WTC11 (cell line): ENCODE data around the gene SVEP1. TPM values are rescaled to one million over a fixed set of nuclear protein-coding genes. Genes with fewer than 3 reads are reported as not detected.

Experiments
- ATAC-seq: fragments of 200-7000 bp; cut with Tn5 transposase; 2 replicates; pipeline ENCODE4 v1.10.0; 2021; ENCODE audit warnings: mild to moderate bottlenecking, moderate library complexity
- CTCF ChIA-PET: fragments of 300-600 bp; sonication (Branson Sonifier 250); formaldehyde crosslinking; loops from one replicate; lab custom pipeline; 2021; ENCODE audit warnings: antibody characterized with exemption; lab: Charles Lee
- POLR2A ChIA-PET: fragments of 350-600 bp; sonication (Branson Sonifier 250); formaldehyde crosslinking; loops from one replicate; lab custom pipeline; 2021; ENCODE audit warnings: antibody characterized with exemption; lab: Charles Lee
- DNase-seq: peaks from one replicate; pipeline ENCODE4 v3.0.0; 2021; ENCODE audit warnings: low spot score
- H3K27ac Mint-ChIP-seq: 2 replicates; pipeline ENCODE4 v1.8.0; 2021; ENCODE audit warnings: mixed read lengths
- H3K27me3 Mint-ChIP-seq: 2 replicates; pipeline ENCODE4 v1.8.0; 2021; ENCODE audit warnings: low read depth, mild to moderate bottlenecking, moderate library complexity, mixed read lengths
- H3K36me3 Mint-ChIP-seq: 2 replicates; pipeline ENCODE4 v1.8.0; 2021; ENCODE audit warnings: mixed read lengths
- H3K4me1 Mint-ChIP-seq: 2 replicates; pipeline ENCODE4 v1.8.0; 2022; ENCODE audit warnings: mixed read lengths
- H3K4me3 Mint-ChIP-seq: 2 replicates; pipeline ENCODE4 v1.8.0; 2021; ENCODE audit warnings: mild to moderate bottlenecking, moderate library complexity, mixed read lengths
- H3K9me3 Mint-ChIP-seq: 2 replicates; pipeline ENCODE4 v1.8.0; 2021; ENCODE audit warnings: mixed read lengths
- CREM ChIP-seq: sonication (generic); formaldehyde crosslinking; IDR thresholded peaks from 2 replicates; pipeline ENCODE4 v1.8.1; 2022; ENCODE audit warnings: mild to moderate bottlenecking, missing genetic modification reagents, moderate library complexity
- E2F1 ChIP-seq: sonication (generic); formaldehyde crosslinking; IDR thresholded peaks from 2 replicates; pipeline ENCODE4 v1.8.0; 2022; ENCODE audit warnings: mild to moderate bottlenecking, missing genetic modification reagents
- ESRRA ChIP-seq: sonication (generic); formaldehyde crosslinking; IDR thresholded peaks from 2 replicates; pipeline ENCODE4 v1.8.1; 2022; ENCODE audit warnings: mild to moderate bottlenecking, missing genetic modification reagents, borderline replicate concordance
- FOXJ3 ChIP-seq: sonication (generic); formaldehyde crosslinking; IDR thresholded peaks from 2 replicates; pipeline ENCODE4 v1.9.0; 2021; ENCODE audit warnings: missing genetic modification reagents, mild to moderate bottlenecking, borderline replicate concordance
- FOXK1 ChIP-seq: sonication (generic); formaldehyde crosslinking; IDR thresholded peaks from 2 replicates; pipeline ENCODE4 v1.8.0; 2022; ENCODE audit warnings: mild to moderate bottlenecking, moderate library complexity, missing genetic modification reagents
- HMGA2 ChIP-seq: fragments of 250-450 bp; sonication (Bioruptor Pico); IDR thresholded peaks from 2 replicates; pipeline ENCODE4 v1.4.0; 2021; ENCODE audit warnings: mild to moderate bottlenecking, moderate library complexity
- HMGXB4 ChIP-seq: sonication (generic); formaldehyde crosslinking; IDR thresholded peaks from 2 replicates; pipeline ENCODE4 v1.8.1; 2023; ENCODE audit warnings: mild to moderate bottlenecking, moderate library complexity, missing genetic modification reagents
- JAZF1 ChIP-seq: fragments of 250-450 bp; sonication (Bioruptor Pico); IDR thresholded peaks from 2 replicates; pipeline ENCODE4 v1.9.0; 2021; ENCODE audit warnings: moderate library complexity, mild to moderate bottlenecking, inconsistent platforms
- MLX ChIP-seq: sonication (generic); formaldehyde crosslinking; IDR thresholded peaks from 2 replicates; pipeline ENCODE4 v1.8.1; 2023; ENCODE audit warnings: mild to moderate bottlenecking, missing genetic modification reagents, moderate library complexity
- MYBL2 ChIP-seq: sonication (generic); formaldehyde crosslinking; IDR thresholded peaks from 2 replicates; pipeline ENCODE4 v1.8.1; 2023; ENCODE audit warnings: mild to moderate bottlenecking, moderate library complexity, missing genetic modification reagents
- NFE2L1 ChIP-seq: sonication (generic); formaldehyde crosslinking; IDR thresholded peaks from 2 replicates; pipeline ENCODE4 v1.8.1; 2023; ENCODE audit warnings: missing genetic modification reagents
- NR1H2 ChIP-seq: sonication (generic); formaldehyde crosslinking; IDR thresholded peaks from 2 replicates; pipeline ENCODE4 v1.9.0; 2021; ENCODE audit warnings: mild to moderate bottlenecking, moderate library complexity, missing genetic modification reagents
- NR3C1 ChIP-seq: sonication (generic); formaldehyde crosslinking; conservative IDR thresholded peaks from 2 replicates; pipeline ENCODE4 v1.8.1; 2023; ENCODE audit warnings: low read depth, mild to moderate bottlenecking, missing genetic modification reagents
- RELA ChIP-seq: sonication (generic); formaldehyde crosslinking; IDR thresholded peaks from 2 replicates; pipeline ENCODE4 v1.8.1; 2022; ENCODE audit warnings: missing genetic modification reagents, mild to moderate bottlenecking, borderline replicate concordance
- RORB ChIP-seq: fragments of 250-450 bp; sonication (Bioruptor Pico); IDR thresholded peaks from 2 replicates; pipeline ENCODE4 v1.9.0; 2021; ENCODE audit warnings: mild to moderate bottlenecking
- STAT6 ChIP-seq: sonication (generic); formaldehyde crosslinking; conservative IDR thresholded peaks from 2 replicates; pipeline ENCODE4 v1.8.1; 2023; ENCODE audit warnings: mild to moderate bottlenecking, low read depth, missing genetic modification reagents, moderate library complexity
- ZNF317 ChIP-seq: sonication (generic); formaldehyde crosslinking; IDR thresholded peaks from 2 replicates; pipeline ENCODE4 v1.8.1; 2023; ENCODE audit warnings: low read depth, mild to moderate bottlenecking, moderate library complexity, missing genetic modification reagents, borderline replicate concordance
- ZNF532 ChIP-seq: fragments of 250-450 bp; sonication (Bioruptor Pico); IDR thresholded peaks from 2 replicates; pipeline ENCODE4 v1.9.0; 2021; ENCODE audit warnings: mild to moderate bottlenecking, borderline replicate concordance
- ZSCAN18 ChIP-seq: fragments of 250-450 bp; sonication (Bioruptor Pico); IDR thresholded peaks from 2 replicates; pipeline ENCODE4 v2.1.2; 2022; ENCODE audit warnings: mild to moderate bottlenecking, moderate library complexity
- total RNA-seq: library from RNA; stranded (reverse); gene quantifications from 3 replicates; pipeline ENCODE4 v1.2.3, GENCODE V29; 2021

The SVEP1 gene
- total RNA-seq, 1 experiment from 2014 or later, result 0.74 TPM

GRCh38 chr9:110440172-110440571 is 139.4 kb downstream of the SVEP1 start (continued):
- no peak for TF ChIP-seq JAZF1
- no peak for TF ChIP-seq CREM (CRISPR knock-in tag)
- TF ChIP-seq ZSCAN18, result no peak
- TF ChIP-seq NR3C1, result no peak
- TF ChIP-seq FOXK1 (CRISPR knock-in tag), result no peak
- no peak for TF ChIP-seq HMGA2 (CRISPR knock-in tag)
- no peak for TF ChIP-seq ZNF317 (CRISPR knock-in tag)
- TF ChIP-seq RORB (CRISPR knock-in tag), result no peak
- TF ChIP-seq MYBL2 (CRISPR knock-in tag), result no peak
- TF ChIP-seq FOXJ3 (CRISPR knock-in tag), result no peak
- no peak for TF ChIP-seq ZNF532 (CRISPR knock-in tag)
- no peak for TF ChIP-seq NFE2L1
- no peak for TF ChIP-seq STAT6

- no peak overlapping the region for H3K4me3 Mint-ChIP-seq
- ChIA-PET POLR2A (interaction anchor here (0.6 kb wide), 1 partner anchor 195 kb away, joined by 4 read pairs; no protein-coding TSS in a partner anchor), CTCF (no interaction called here)
- no peaks in the 10 kb centered on the region for H3K36me3 Mint-ChIP-seq
- H3K4me1 Mint-ChIP-seq, result no peaks in the 10 kb centered on the region
- no peaks in the 10 kb centered on the region for H3K9me3 Mint-ChIP-seq
- ATAC-seq, result no peak
- H3K27ac Mint-ChIP-seq, result no peak overlapping the region
- no peaks in the 10 kb centered on the region for H3K27me3 Mint-ChIP-seq
- no peak for DNase-seq
- TF ChIP-seq HMGXB4 (CRISPR knock-in tag) (no peak), MLX (CRISPR knock-in tag) (no peak), NFE2L1 (no peak), E2F1 (CRISPR knock-in tag) (no peak), STAT6 (no peak), NR1H2 (CRISPR knock-in tag) (no peak), ESRRA (CRISPR knock-in tag) (no peak), RORB (CRISPR knock-in tag) (no peak), RELA (no peak)
Observed at GRCh38 chr9:110432253-110432652, 147.3 kb downstream of the SVEP1 start.
